GM12891 (cell line): ENCODE results near the gene MAP1B.

ENCODE experiments used
- POLR2A ChIP-seq: IDR thresholded peaks from 2 replicates; pipeline ENCODE4 v1.6.1; 2011; ENCODE audit warnings: low read depth, low read length, control low read depth
- POLR2AphosphoS5 ChIP-seq: IDR thresholded peaks from 2 replicates; pipeline ENCODE4 v1.6.1; 2011; ENCODE audit warnings: low read depth, low read length, control low read depth

- TF ChIP-seq POLR2A (no peak), POLR2AphosphoS5 (no peak)
These were observed 70.3 kb downstream of the MAP1B start for GRCh38 chr5:72177538-72177937.
